ENCODE data around the gene CCL16. TPM values are rescaled to one million over a fixed set of nuclear protein-coding genes. Genes with fewer than 3 reads are reported as not detected.

Gene CCL16, protein sequence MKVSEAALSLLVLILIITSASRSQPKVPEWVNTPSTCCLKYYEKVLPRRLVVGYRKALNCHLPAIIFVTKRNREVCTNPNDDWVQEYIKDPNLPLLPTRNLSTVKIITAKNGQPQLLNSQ
- not detected in 2 replicates for total RNA-seq

DNA sequence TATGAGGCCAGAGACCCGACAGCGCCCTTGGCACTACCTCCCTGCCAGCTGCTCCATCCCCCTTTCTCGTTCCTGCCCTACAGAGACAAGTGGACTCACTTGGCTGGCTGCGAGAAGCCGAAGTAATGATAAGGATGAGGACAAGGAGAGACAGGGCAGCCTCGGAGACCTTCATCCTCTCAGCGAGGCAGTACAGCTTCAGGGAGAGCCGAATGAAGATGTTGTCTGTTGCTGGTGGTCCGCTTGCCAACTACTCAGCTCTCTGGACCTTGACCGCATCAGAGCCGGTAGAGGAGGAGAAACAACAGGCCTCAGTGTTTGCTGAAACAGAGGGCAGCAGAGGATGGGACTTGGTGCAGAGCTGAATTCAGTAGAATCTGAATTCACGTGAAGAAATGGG, at the start of gene CCL16:
CCL16 (minus strand) TSS at position 252 of the 400 bp plus-strand sequence; CDS start at position 175, 77 bp downstream.

GRCh38 chr17:36017799-36018198, 36.5 kb upstream of the CCL16 start, which contains the start of gene CCL23:
Gene CCL23, minus strand, starts transcription at chr17:36017972. Its CDS starts 75 bp downstream, at chr17:36017897.

DNA sequence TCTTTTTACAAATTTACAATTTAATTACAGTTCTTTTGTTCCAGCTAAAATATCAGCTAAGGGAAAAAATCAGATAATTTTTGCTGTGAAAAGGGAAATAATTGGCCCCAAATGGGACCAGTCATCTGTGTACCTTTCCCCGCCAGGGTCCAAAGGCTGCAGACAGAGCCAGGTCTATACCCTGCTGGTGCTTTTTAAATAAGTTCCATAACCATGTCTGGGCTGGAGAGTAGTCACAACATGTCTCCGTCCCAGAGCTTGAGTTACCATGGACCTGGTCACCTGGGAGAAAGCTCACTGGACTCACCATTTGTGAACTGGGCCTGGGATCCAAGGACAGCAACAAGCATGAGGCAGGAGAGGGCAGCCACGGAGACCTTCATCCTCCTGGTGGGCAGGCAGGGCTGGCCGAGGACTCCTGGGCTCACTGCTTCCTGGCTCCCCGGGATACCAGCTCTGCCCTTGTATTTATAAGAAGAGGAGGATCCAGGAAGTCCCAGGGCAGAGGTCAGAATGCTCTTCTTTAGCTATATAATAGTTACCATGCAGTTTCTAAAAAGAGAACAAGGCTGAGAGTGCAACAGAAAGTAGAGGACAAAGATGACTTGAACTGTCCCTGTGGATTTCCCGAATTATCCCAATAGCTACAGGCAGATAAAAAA, 19.9 kb upstream of the CCL16 start, which contains the start of gene CCL15:
CCL15 (minus strand) TSS at position 444 of the 662 bp plus-strand sequence; CDS start at position 383, 61 bp downstream.

DNA sequence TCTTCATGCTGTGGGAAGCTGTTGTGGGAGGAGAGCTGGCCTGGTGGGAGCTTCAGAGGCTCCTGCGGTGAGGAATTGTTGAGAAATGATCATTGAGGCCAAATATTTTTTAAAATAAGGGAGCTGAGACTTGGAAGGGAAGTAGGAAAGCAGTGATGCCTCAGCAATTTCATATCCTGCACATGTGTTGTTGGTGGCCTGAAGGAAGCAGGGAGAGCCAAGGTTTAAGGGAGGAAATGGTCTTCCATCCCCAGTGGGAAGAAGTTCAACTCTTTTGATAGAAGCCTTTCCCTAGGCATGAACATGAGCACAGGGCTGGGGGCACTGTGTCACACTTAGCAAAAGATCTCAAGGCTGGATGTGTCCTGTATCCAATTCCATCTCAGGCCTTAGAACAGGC, 5.3 kb upstream of the CCL16 start, which contains the start of gene CCL14:
CCL14 (minus strand) TSS at position 87 of the 400 bp plus-strand sequence; CDS start at position 7, 80 bp downstream.

GRCh38 chr17:35943537-35943936, 37.8 kb downstream of the CCL16 start, which contains the start of gene LYZL6:
Gene LYZL6, minus strand, starts transcription at chr17:35943713. Its CDS starts 4,357 bp downstream, at chr17:35939356.

DNA sequence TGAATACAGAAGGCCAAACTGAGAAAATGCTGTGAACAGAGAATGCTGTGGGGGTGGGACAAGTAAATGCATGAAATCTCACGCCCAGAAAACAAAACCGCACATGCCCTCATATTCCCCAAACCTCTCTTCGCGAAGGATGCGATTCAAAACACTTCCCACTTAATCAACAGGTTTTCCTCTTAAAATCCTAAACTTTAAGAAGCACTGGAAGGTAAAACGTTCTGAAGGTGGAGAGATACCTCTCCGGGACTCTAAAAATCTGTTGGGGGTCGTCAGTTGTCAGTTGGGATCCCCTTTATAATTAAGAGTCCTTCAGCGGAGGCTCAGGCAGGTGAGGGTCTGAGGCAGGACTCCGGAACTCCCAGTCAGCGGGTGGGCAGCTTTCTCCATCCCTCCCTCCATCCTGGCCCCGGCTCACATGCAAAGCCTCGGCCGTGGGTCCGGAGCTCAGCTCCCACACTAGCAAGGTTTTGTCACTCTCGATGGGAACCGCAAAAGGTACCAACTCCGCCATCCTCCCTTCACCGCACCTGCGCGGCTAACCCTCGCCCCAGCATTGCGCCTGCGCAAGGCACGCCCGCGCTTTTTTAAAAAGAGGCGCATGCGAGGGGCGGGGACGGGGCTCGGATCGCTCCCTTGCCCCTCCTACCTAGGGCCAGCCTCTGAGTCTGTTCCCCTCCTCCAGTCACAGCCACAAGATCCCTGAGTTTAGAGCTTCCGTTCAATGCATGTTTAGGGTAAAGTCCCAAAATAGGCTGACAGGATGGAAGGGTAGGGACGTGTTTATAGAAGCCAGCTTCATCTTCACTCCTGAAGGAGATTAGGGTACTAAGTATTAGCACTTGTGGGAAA, 50.9 kb downstream of the CCL16 start, which contains the start of gene RDM1:
RDM1 (minus strand) TSS at position 563 of the 855 bp plus-strand sequence; CDS start at position 517, 46 bp downstream.

Other genes starting within 250 kb of the CCL16 start
- gene RASL10B, start 249.9 kb downstream of the CCL16 start, total RNA-seq, result 7.4 and 8.1 TPM in 2 replicates
- not detected in 2 replicates for gene GAS2L2, start 228.3 kb downstream of the CCL16 start, total RNA-seq
- gene C17orf50, start 220.6 kb downstream of the CCL16 start, total RNA-seq, result not detected in 2 replicates
- gene MMP28, start 185.9 kb downstream of the CCL16 start, total RNA-seq, result 1.3 and 3.3 TPM in 2 replicates
- gene TAF15, start 172.0 kb downstream of the CCL16 start, total RNA-seq, result 78.4 and 91.3 TPM in 2 replicates
- gene HEATR9, start 112.6 kb downstream of the CCL16 start, total RNA-seq, result not detected in 2 replicates
- under 0.01 and 0.14 TPM in 2 replicates for gene CCL5, start 101.1 kb downstream of the CCL16 start, total RNA-seq
- 0.30 and 0.46 TPM in 2 replicates for gene RDM1, start 50.7 kb downstream of the CCL16 start, total RNA-seq
- not detected in 2 replicates for gene LYZL6, start 37.8 kb downstream of the CCL16 start, total RNA-seq
- not detected in 2 replicates for gene CCL14, start 5.2 kb upstream of the CCL16 start, total RNA-seq
- gene CCL15, start 20.1 kb upstream of the CCL16 start, total RNA-seq, result not detected in 2 replicates
- not detected in 2 replicates for gene CCL23, start 36.5 kb upstream of the CCL16 start, total RNA-seq
- gene CCL18, start 82.8 kb upstream of the CCL16 start, total RNA-seq, result not detected in 2 replicates
- gene CCL3, start 108.6 kb upstream of the CCL16 start, total RNA-seq, result not detected in 2 replicates
- not detected in 2 replicates for gene CCL4, start 122.3 kb upstream of the CCL16 start, total RNA-seq
- 0.89 and 0.92 TPM in 2 replicates for gene TBC1D3B, start 195.1 kb upstream of the CCL16 start, total RNA-seq
- gene CCL3L1, start 215.3 kb upstream of the CCL16 start, total RNA-seq, result not detected in 2 replicates
- gene CCL4L2, start 229.6 kb upstream of the CCL16 start, total RNA-seq, result not detected in 2 replicates

Data from smooth muscle cell of the umbilical artery (primary cell).